ENCODE measurements around the gene LHPP. TPM values are rescaled to one million over a fixed set of nuclear protein-coding genes. Genes with fewer than 3 reads are reported as not detected.
"Not testable (repeated sequence)": the region's sequence is repeated elsewhere in the genome, so short reads cannot be mapped to it uniquely, and the experiment has no call there.

Gene LHPP
- total RNA-seq, 1 donor from 2014 or later, result 16.2 TPM

- no peak overlapping the region for H3K4me3 ChIP-seq
- H3K4me1 ChIP-seq, result no peaks in the 10 kb centered on the region
- no peaks in the 10 kb centered on the region for H3K36me3 ChIP-seq
- no peaks in the 10 kb centered on the region for H3K27me3 ChIP-seq
- TF ChIP-seq CTCF (IDR thresholded peaks at IDR 0.05), result no peak
- H3K27ac ChIP-seq, result no peak overlapping the region
- DNase-seq, result no peak
- intact Hi-C loops (cut with DNase I), result no loop called here
- H3K9me3 ChIP-seq, result no peaks in the 10 kb centered on the region
- no peak for ATAC-seq
Observed at GRCh38 chr10:124425227-124425962, 36.2 kb upstream of the LHPP start.

GRCh38 chr10:124428207-124428777, 33.3 kb upstream of the LHPP start:
- TF ChIP-seq CTCF (IDR thresholded peaks at IDR 0.05), result no peak
- Histone ChIP-seq H3K4me1 (no peaks in the 10 kb centered on the region), H3K4me3 (no peak overlapping the region), H3K36me3 (no peaks in the 10 kb centered on the region), H3K27me3 (peaks cover 8% of the 10 kb centered on the region), H3K27ac (no peak overlapping the region), H3K9me3 (no peaks in the 10 kb centered on the region)
- DNase-seq (no peak), ATAC-seq (no peak)
- intact Hi-C loops (cut with DNase I), result no loop called here

- ATAC-seq (no peak), DNase-seq (no peak)
- intact Hi-C loops (cut with DNase I), result no loop called here
- Histone ChIP-seq H3K27me3 (peaks cover 8% of the 10 kb centered on the region), H3K4me3 (no peak overlapping the region), H3K4me1 (no peaks in the 10 kb centered on the region), H3K9me3 (no peaks in the 10 kb centered on the region), H3K27ac (no peak overlapping the region), H3K36me3 (no peaks in the 10 kb centered on the region)
- TF ChIP-seq CTCF (IDR thresholded peaks at IDR 0.05), result no peak
Observed at GRCh38 chr10:124429576-124429975, 32.0 kb upstream of the LHPP start.

GRCh38 chr10:124430077-124430476, 31.5 kb upstream of the LHPP start:
- Histone ChIP-seq H3K27ac (no peak overlapping the region), H3K4me3 (no peak overlapping the region), H3K4me1 (no peaks in the 10 kb centered on the region), H3K9me3 (no peaks in the 10 kb centered on the region), H3K36me3 (no peaks in the 10 kb centered on the region), H3K27me3 (peaks cover 8% of the 10 kb centered on the region)
- ATAC-seq (no peak), DNase-seq (no peak)
- intact Hi-C loops (cut with DNase I), result no loop called here
- TF ChIP-seq CTCF (IDR thresholded peaks at IDR 0.05), result no peak

GRCh38 chr10:124433461-124433860, 28.2 kb upstream of the LHPP start:
- DNase-seq, result no peak
- intact Hi-C loops (cut with DNase I), result no loop called here
- ATAC-seq, result no peak
- Histone ChIP-seq H3K27ac (no peak overlapping the region), H3K36me3 (no peaks in the 10 kb centered on the region), H3K4me1 (no peaks in the 10 kb centered on the region), H3K27me3 (peaks cover 8% of the 10 kb centered on the region), H3K9me3 (no peaks in the 10 kb centered on the region), H3K4me3 (no peak overlapping the region)
- TF ChIP-seq CTCF (IDR thresholded peaks at IDR 0.05), result no peak

GRCh38 chr10:124435683-124436082, 25.9 kb upstream of the LHPP start:
- DNase-seq; H3K9me3 ChIP-seq; H3K36me3 ChIP-seq; H3K27me3 ChIP-seq; H3K4me3 ChIP-seq; H3K4me1 ChIP-seq; intact Hi-C loops (cut with DNase I); ATAC-seq; H3K27ac ChIP-seq: not testable (repeated sequence)

Data from upper lobe of right lung (tissue), 1 donor.